Inflammatory macrophage treated with lipopolysaccharide for 4 hours (primary cell): ENCODE results near the gene NME3.

Experiments
- DNase-seq: peaks from one replicate; pipeline ENCODE4 v3.0.0-alpha.2; 2020

Gene NME3

DNA sequence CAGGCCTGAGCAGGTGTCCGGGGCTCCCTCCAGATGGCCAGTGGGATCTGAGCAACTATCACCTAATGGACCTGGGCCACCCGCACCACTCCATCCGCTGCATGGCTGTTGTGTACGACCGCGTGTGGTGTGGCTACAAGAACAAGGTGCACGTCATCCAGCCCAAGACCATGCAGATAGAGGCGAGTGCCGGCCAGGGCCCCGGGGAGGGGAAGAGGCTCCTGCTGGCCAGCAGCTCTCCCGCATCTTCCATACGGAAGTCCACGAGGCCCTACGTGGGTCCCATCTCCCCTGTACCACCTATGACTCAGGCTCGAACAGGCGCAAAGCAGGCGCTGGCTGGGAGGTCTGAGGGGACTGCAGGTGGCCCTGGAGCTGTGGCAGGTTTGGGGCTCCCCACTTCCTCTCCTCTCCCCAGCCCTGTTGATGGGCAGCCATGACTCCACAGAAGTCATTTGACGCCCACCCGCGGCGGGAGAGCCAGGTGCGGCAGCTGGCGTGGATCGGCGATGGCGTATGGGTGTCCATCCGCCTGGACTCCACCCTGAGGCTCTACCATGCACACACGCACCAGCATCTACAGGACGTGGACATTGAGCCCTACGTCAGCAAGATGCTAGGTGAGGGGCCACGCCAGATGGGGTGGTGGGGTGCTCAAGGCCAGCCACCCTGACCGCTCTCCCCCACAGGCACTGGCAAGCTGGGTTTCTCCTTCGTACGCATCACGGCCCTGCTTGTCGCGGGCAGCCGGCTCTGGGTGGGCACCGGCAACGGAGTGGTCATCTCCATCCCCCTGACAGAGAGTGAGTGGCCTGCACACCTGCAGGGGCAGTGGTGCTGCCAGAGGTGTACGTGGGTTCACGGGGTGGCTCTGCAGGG, 4.0 kb downstream of the NME3 start:
- no peak for DNase-seq

DNA sequence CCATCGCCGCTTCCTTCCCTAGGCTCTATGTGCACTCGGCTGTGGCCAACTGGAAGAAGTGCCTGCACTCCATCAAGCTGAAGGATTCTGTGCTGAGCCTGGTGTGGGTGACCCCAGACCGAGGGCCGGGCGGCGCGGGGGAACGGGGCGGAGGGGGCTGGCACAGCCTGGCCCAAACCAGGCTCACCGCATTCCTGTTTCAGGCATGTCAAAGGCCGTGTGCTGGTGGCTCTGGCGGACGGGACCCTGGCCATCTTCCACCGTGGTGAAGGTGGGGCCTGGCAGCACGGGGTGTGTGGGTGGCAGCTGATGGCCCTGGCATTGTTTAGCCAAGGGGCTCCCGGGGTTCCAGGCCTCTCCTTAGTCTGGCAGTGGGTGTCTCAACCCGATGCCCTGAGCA, 4.6 kb downstream of the NME3 start:
- no peak for DNase-seq

DNA sequence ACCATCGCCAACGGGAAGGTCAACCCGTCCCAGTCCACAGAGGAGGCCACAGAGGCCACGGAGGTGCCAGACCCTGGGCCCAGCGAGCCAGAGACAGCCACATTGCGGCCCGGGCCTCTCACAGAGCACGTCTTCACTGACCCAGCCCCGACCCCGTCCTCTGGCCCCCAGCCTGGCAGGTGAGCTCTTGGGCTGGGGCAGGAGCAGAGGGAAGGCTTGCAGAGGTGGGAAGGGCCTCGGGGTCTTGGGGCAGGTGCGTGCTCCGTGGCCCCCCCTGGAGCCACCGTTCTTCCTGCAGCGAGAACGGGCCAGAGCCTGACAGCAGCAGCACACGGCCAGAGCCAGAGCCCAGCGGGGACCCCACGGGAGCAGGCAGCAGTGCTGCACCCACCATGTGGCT, 5.1 kb downstream of the NME3 start:
- no peak for DNase-seq

DNA sequence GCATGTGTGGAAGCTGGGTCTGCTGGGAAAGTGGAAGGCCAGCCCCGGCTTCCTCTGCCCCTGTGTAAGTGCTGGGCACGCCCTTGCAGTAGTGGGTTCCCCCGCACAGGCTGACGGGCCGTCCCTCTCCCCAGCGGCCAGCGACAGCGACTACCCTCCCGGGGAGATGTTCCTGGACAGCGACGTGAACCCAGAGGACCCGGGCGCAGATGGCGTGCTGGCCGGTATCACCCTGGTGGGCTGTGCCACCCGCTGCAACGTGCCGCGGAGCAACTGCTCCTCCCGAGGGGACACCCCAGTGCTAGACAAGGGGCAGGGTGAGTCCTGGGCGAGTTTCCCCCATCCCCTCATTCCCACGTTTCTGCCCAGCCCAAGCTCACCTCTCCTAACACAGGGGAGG, 5.5 kb downstream of the NME3 start:
- DNase-seq = no peak

DNA sequence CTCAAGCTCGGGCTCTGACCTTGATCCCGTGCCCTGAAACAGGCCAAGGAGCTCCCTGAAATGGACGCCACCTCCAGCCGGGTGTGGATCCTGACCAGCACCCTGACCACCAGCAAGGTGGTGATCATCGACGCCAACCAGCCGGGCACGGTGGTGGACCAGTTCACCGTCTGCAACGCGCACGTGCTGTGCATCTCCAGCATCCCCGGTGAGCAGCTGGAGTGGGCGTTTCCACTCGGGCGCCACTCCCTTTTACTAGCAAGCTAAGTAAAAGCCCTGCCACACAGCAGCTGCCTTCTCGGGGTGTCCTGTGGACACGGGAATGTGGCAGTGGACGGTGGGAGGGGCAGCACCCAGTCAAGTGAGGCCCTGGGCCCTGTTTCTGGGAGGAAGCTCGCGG, 6.4 kb downstream of the NME3 start:
- no peak for DNase-seq

DNA sequence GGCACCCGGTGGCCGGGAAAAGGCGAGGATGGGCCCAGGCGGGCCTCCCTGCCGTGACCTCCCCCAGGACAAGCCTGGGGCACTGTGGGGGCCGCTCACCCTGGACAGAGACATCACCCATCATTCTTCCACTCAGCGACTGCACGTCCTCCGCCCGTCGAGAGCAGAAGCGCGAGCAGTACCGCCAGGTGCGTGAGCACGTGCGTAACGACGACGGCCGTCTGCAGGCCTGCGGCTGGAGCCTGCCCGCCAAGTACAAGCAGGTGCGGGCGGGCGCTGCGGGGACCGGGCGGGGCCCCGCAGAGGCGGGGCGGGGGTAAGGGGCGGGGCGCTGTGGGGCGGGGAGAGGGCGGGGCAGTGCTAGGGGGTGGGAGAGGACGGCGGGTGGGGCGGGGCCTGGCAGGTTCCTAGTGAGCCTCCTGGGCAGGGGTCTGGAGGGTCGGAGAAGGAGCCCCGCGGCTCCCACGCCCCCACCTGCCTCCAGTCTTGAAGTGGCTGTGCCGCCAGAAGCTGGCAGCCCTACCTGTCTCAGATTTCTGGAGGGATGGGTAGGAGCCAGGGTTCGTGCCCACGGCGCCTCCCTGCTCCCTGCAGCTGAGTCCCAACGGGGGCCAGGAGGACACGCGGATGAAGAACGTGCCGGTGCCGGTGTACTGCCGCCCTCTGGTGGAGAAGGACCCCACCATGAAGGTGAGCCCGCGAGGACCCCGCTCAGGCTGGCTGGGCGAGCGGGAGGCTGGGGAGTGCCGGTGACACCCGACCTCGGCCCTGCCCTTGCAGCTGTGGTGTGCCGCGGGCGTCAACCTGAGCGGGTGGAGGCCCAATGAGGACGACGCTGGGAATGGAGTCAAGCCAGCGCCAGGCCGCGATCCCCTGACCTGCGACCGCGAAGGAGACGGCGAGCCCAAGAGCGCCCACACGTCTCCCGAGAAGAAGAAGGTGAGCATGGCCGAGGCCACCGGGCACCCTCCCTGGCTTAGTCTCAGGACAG, 7.5 kb downstream of the NME3 start:
- DNase-seq = no peak

DNA sequence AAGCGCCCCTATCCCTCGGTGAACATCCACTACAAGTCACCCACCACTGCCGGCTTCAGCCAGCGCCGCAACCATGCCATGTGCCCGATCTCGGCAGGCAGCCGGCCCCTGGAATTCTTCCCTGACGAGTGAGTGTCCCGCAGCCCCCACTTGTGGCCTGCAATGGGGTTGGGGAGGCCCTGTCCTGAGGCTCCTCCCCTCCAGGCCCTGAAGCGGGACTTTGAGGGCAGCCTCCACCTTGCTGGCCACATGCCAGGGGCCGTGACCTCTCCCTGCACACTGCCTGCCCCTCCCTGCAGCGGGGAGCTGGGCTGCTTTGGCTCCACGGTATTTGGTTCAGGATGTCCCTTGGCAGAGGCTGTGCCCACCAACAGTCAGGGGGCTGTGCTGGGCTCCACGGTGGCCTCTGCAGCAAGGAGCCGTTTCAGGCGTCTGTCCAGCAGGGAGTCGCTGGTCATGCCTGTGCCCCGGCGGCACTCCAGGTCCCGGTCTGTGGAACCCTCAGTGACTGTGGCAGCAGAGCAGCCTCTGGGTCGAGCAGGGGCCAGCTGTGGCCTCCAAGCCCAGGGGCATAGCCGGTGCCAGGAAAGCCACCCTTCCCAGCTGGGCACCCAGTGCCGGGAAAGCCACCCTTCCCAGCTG, 8.3 kb downstream of the NME3 start:
- DNase-seq = no peak

DNA sequence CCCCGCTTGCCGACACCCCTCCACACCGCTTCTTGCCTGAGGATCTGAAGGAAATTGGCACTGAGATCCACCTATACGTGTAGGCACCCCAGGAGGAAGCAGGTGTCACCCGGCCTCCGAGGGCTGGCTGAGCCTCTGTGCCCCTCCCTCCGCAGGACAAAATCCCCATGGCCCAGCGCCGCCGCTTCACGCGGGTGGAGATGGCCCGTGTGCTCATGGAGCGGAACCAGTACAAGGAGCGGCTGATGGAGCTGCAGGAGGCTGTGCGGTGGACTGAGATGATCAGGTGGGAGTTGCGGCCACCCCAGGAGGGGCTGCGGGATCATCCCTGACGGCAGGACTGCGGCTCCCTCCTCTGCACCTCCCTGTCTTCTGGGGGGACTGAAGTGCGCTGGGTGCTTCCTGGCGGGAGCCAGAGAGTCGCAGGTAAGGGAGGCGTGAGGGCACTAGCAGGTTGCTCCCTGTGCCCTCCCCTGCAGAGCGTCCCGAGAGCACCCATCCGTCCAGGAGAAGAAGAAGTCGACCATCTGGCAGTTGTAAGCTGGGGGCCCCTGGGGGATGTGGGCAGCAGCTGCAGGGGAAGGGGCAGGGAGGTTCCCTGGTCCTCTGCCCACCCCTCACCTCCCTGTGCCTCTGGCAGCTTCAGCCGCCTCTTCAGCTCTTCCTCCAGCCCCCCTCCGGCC, 9.0 kb downstream of the NME3 start:
- DNase-seq = no peak

DNA sequence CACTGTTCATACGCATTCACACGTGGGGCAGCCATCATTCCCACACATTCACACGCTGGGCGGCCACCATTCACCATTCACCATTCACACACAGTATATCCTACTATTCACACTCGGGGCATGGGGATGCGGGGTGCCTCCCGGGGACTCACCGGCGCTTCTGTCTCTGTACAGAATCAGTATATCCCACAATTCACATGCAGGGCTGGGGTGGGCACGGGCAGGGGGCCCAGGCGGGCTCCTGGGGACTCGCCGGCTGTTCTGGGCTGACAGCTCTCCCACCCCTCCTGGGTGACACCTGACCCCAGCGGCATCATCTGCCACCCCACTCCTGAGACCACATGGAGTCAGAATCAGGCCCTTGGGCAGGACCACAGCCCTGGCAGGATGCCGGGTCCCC, 9.6 kb downstream of the NME3 start:
- DNase-seq = no peak

DNA sequence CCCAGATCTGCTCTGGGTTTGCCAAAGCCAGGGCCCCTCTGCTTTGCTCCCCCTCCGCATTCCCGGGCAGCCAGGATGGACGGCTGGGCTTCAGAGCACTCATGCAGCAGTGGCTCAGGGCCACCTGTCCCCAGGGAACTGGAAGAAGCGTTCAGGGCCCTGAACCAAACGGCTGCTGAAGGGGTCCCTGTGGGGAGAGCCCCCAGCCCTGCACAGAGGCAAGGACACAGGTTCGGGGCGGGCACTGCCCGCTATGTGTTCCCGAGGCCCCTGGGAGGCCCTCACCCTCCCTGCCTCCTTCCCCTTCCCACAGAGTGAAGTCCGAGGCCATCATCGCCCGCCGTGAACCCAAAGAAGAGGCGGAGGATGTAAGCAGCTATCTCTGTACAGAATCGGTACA, 10.4 kb downstream of the NME3 start:
- no peak for DNase-seq

DNA sequence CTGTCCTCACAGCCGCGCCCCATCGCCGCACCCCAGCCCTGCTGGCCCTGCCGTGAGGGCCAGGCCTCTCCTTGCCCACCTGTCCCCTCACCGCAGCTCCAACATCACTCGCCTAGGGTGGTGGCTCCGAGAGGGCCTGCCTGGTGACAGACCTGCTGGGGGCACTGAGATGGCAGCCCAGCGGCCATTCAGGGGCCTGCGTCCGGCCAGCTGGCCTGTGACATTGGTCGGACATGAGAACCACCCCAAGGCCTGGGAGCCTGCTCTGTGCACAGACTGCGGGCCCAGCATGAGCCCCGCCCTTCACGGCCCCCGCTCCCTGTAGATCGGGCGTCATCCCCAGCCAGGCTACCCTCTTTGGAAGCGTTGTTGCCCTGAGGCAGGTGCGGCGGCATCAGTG, 11.8 kb downstream of the NME3 start:
- DNase-seq = no peak

DNA sequence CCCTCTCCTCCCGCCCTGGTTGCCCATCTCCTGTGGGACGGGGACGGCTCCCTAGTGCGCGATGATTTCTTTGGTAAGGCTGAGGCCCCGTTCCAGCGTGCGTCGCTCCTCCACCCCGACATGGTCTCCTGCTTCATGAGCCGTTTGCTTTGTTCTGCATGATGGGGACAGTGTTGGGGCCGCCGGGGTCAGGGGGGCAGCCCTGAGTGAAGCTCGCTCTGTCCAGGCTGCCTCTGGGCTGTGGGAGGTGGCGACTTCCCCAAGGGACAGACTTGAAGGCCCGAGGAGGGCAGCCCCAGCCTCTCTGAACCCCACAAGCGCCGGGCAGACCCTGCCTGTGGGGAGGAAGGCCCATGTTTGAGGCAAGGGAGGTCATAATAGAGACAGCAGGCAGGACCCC, 12.4 kb downstream of the NME3 start:
- no peak for DNase-seq

DNA sequence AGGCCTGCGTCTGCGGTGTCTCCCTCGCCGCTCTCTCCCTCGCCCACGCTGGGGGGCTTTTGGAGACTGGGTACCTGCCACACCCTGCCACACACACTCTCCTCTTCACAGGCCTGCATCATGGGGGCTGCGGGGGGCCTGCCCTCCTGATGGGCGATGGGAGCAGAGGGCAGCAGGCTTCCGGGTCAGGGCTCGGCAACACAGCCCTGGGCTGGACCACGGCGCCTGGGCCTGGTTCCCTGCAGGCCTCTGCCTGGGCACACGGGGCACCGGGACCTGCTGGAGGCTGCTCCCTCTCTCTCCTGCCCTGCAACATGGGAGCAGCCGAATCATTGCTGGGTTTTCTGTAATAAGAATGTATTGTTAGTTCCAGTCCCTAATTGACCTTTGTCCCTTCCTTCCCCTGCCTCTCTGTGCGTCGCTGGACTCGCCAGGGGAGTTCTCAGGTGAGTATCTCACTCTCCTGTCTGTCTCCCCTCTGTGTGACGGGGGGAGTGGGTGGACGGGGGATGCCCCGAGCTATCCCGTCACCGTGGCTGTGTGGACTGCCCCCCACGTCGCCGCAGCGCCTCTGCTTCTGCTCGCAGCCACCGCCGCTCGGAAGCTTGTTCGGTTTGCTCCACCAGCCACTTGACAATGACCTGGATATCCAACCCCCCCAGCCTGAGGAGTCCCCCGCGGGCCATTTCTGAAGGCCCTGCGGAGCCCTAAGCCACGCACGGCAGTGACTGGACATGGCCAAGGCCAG, 13.5 kb downstream of the NME3 start:
- DNase-seq = no peak

DNA sequence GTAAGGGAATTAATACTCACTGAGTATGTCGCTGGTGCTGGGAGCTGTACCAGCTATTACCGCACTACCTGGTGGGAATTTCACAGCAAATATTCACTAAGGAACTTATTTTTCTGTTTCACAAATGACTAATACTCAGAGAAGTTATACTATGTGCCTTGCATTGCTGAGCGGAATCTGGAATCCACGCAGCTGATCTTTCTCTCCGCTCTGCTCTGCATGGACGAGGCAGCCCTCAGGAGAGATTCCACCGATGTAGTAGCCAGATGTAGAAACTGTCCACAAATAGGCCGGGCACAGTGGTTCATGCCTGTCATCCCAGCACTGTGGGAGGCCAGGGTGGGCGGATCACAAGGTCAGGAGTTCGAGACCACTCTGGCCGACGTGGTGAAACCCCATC, 17.1 kb downstream of the NME3 start:
- DNase-seq = no peak

DNA sequence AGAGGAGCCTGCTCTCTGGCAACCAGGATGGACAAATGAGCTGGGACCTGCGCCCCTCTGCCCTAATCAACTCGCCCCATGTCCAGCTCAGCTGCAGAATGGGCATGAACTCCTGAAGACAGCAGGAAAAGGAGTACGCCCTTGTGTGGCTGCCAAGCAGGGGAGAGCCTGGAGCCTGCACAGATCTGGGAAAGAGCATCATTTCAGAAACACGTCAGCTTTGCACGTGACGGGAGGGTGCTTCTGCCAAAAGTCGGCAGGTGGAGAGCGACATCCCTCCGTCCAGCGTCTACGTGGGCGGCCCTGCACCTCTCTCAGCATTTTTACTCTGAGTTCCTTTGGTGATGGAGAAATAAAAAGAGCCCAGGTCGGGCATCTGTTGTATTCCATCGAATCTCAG, 18.5 kb downstream of the NME3 start:
- DNase-seq = no peak

DNA sequence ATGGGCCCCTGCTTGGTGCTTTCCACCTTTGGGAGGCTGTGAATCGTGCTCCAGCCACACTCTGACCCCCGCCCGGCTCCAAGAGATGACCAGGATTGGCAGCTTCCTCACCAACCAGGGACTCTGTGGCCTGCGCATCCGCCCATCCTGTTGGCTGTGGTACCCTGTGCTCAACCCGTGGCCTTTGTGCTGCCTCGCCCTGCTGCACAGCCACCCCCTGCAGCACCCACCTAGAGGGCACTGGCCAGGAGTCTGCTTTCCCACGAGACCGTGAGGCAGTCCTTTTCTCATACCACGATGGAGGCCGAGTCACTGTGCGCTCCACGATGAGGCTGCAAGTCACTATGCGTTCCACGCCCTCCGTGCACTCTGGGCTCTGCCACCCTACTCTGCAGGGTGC, 19.4 kb downstream of the NME3 start:
- no peak for DNase-seq

DNA sequence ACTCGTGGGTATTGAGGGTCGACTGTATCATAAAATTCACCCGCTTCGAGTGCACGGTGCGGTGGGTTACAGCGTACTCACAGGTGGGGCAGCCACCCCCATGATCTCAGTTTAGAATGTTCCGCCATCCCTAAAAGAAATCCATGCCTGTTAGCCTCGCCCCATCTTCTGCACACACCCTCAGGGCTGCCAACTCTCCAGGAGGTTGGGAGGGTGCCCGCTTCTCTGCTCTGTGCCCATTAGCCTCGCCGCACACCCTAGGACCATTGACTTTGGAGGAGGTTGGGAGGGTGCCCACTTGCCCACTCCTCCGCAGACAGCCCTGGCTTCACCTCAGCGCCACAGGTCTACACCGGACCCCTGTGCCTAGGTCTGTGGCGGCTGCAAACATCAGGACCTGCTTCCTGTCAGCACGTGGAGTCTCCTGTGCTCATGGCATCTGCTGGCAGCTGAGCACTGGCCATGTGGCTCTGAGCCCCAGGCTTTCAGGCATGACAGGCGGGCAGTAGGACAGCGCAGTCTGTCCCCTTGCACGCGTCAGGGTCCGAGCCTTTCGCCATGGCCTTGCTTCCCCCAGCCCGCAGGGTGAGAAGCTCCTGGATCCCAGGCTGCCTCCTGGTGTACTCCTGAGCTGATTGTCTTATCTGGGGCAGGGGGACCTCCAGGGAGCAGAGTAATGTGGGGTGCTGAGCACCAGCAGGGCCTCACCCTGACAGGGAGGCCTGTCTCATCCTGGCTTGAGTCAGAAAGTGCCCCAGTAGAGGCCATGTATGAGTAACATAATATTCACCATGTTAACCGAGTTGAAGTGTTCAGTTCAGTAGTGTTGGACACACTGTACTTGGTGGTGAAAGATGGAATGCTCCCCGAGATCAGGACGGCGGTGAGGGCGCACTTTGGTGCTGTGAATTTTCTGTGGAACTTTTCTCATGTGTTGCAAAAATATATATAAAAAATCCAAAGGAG, 21.9 kb downstream of the NME3 start:
- no peak for DNase-seq

DNA sequence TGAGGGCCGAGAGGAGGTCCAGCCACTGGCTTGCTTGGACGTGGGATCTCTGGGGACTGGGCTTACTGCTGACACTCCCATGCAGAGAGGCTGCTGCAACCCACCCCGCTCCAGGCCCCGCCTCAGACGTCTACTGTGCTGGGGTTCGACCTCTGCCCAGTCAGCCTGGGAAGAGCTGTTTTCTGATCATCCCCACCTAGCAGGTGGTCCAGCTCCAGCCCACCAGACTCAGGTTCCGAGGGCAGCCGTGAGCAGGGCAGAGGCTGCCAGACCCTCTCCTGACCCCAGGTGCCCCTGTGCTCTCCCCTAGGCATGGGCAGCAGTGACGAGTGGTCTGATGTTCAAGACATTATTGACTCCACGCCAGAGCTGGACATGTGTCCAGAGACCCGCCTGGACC, 23.4 kb downstream of the NME3 start:
- DNase-seq = no peak

DNA sequence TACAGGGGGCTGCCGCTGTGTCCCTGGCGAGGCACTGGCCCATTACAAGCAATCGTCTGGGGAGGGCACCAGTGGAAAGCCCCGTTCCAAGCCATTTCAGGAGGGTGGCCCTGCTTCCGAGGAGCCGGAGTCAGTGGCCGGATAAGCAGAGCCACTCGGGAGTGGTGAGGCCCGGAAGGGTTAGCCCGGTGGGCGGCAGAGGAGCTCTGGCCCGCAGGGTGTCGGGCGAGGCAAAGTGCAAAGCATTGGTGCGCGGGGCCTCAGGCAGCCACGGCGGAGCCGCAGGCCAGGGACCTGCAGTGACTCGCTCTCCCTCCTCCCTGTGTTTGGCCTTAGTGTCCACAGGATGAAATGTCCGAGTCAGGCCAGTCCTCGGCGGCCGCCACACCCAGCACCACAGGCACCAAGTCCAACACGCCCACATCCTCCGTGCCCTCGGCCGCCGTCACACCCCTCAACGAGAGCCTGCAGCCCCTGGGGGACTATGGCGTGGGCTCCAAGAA, 24.6 kb downstream of the NME3 start:
- DNase-seq = no peak

DNA sequence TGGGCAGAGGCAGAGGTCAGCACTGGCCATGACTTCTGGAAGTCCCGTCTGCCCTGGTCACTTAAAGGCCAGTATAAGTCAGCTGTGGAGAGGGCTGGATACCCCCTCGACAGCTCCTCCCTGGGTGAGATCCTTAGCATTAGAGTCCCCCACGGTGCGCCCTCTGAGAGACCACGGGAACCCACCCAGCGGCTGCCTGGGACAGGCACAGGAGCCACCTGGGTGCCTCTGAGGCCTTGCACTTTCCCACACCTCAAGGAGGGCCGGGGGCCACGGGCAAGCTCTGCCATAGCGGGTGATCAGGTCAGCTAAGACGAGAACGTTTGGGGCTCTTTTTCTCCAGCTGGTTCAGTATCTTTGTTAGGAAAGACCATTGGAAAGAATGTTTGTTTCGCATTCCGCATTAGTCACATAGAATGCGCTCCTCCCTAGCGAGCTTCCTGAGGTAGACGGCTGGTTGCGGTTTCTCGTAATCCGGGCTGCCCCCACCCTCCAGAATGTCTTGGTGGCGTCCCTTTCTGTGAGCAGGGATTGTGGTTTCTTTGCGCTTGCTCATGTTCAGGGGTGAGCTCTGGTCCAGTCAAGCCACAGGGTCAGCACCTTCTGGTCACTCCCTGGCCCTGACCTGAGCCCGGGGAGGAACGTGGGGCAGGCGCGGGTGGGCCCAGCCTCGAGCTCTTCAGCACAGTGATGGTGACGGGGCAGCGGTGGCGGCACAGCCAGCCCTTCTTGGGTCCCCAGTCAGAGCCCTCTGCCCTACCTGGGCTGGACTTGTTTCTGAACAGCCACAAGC, 25.2 kb downstream of the NME3 start:
- no peak for DNase-seq
